B cell (primary cell): ENCODE measurements around the gene B9D1.

Source experiments
- CTCF ChIP-seq: fragments of 200-600 bp; IDR thresholded peaks from one replicate; pipeline ENCODE4 v1.8.0; 2022; ENCODE audit warnings: antibody characterized with exemption, mild to moderate bottlenecking
- EZH2 ChIP-seq: IDR thresholded peaks from 2 replicates; pipeline ENCODE4 v1.6.1; 2012; ENCODE audit warnings: borderline replicate concordance, low read depth, mild to moderate bottlenecking, moderate library complexity, low read length; ENCODE audit not compliant: insufficient read depth, poor library complexity, severe bottlenecking

- no peak for TF ChIP-seq CTCF
- no peak for TF ChIP-seq EZH2
These were observed 30.0 kb downstream of the B9D1 start for GRCh38 chr17:19332371-19333131.
